ENCODE data around the gene NQO2. TPM values are rescaled to one million over a fixed set of nuclear protein-coding genes. Genes with fewer than 3 reads are reported as not detected.
A peak's percentile ranks its signal among the peaks of the same experiment; 100 is the strongest.

Gene NQO2
- total and polyA plus RNA-seq, 2 of the 13 experiments (the other 11 are each of a cell fraction or from before 2014, with no cell fraction given) = 32.2 to 56.5 TPM

- Histone ChIP-seq H3K4me1 (ENCODE audit: insufficient read depth, low read length) (peaks cover 13% of the 10 kb centered on the region), H3K9ac (ENCODE audit: insufficient read depth, low read depth, low read length) (no peak overlapping the region), H4K20me1 (ENCODE audit: insufficient read depth, low read length) (no peaks in the 10 kb centered on the region), H2AFZ (ENCODE audit: low read length) (no peak overlapping the region), H3K36me3 (replicated peaks in 1 of 2; ENCODE audit: control insufficient read depth in 1 of 2, insufficient read depth in 2 of 2, low read length in 2 of 2) (no peaks in the 10 kb centered on the region), H3K4me2 (ENCODE audit: low read depth, low read length) (no peak overlapping the region), H3K9me3 (ENCODE audit: low read length) (no peaks in the 10 kb centered on the region), H3K4me3 (replicated peaks in 1 of 3; ENCODE audit: insufficient read depth in 1 of 3, low read depth in 2 of 3, low read length in 3 of 3) (no peak overlapping the region), H3K27ac (ENCODE audit: extremely low read length, insufficient read depth, low read length) (no peak overlapping the region), H3K27me3 (ENCODE audit: control insufficient read depth in 1 of 2, insufficient read depth in 2 of 2, low read length in 2 of 2) (peaks cover 2 to 33% of the 10 kb centered on the region in 2 experiments; a peak in 4 of 5 replicates), H3K79me2 (ENCODE audit: insufficient read depth, low read length) (no peaks in the 10 kb centered on the region)
- TF ChIP-seq ZFP37 (CRISPR knock-in tag; IDR thresholded peaks at IDR 0.05; ENCODE audit: borderline replicate concordance) (no peak), ARID5B (CRISPR knock-in tag; IDR thresholded peaks at IDR 0.05) (no peak), GLI4 (CRISPR knock-in tag; IDR thresholded peaks at IDR 0.05; ENCODE audit: borderline replicate concordance) (no peak)
- FAIRE-seq (peak; percentile 4), DNase-seq (ENCODE audit: low spot score) (no peak), ATAC-seq (no peak)
- BruUV-seq (replicated peaks) = no TSS peak
- WGBS (ENCODE audit: low lambda C conversion rate) = 7% methylated on average over 3 of the region's 3 CpGs
- in situ Hi-C loops (cut with HindIII; ENCODE audit: extremely low pct_ligation_motif_present, low pct_unique_long_range_greater_than_20kb) (no loop called here), intact Hi-C loops (cut with micrococcal nuclease; ENCODE audit: unreplicated experiment) (loop anchor here (5.0 kb wide), 1 partner anchor 37 kb away; no protein-coding TSS in a partner anchor)
- CTCF ChIA-PET (ENCODE audit: low intra/inter-chr PET ratio, low total read pairs) = no interaction called here
- POLR2A ChIA-PET = interaction anchor here (2.2 kb wide), 1 partner anchor 40 kb away, joined by 8 read pairs; the partner anchor contains the start of gene NQO2
These were observed 39.7 kb downstream of the NQO2 start for GRCh38 chr6:3039384-3039783.

DNA sequence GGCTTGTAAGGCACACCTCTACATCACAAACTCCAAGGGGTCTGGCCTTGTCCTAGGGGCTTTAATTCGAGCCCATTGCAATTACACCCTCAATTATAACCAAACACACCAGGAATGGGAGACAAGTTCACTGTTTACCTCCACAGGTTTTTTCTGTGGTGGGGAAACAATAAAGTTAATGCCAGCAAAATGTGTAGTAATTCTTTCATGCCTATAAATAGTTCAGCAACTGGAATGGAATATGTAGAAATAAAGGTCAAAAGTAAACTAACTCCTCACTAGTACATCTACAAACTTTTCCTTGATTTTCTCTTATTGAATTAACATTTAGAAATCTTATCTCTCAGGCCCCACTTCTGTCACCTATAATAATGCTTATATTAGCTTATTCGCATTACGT is 41.5 kb downstream of the NQO2 start:
- no peaks in the 10 kb centered on the region for H3K9me3 ChIP-seq (ENCODE audit: low read length)
- CTCF ChIA-PET (ENCODE audit: low intra/inter-chr PET ratio, low total read pairs) = no interaction called here
- 71% methylated on average over 3 of the region's 3 CpGs for WGBS (ENCODE audit: low lambda C conversion rate)
- POLR2A ChIA-PET = no interaction called here
- H3K4me3 ChIP-seq (replicated peaks in 1 of 3; ENCODE audit: insufficient read depth in 1 of 3, low read depth in 2 of 3, low read length in 3 of 3) = no peak overlapping the region
- intact Hi-C loops (cut with micrococcal nuclease; ENCODE audit: unreplicated experiment) (no loop called here), in situ Hi-C loops (cut with HindIII; ENCODE audit: extremely low pct_ligation_motif_present, low pct_unique_long_range_greater_than_20kb) (no loop called here)
- peaks cover 13% of the 10 kb centered on the region for H3K4me1 ChIP-seq (ENCODE audit: insufficient read depth, low read length)
- no peak overlapping the region for H3K9ac ChIP-seq (ENCODE audit: insufficient read depth, low read depth, low read length)
- no peak for DNase-seq (ENCODE audit: low spot score)
- no peak for FAIRE-seq
- no peak overlapping the region for H2AFZ ChIP-seq (ENCODE audit: low read length)
- H3K36me3 ChIP-seq (replicated peaks in 1 of 2; ENCODE audit: control insufficient read depth in 1 of 2, insufficient read depth in 2 of 2, low read length in 2 of 2) = no peaks in the 10 kb centered on the region
- H3K4me2 ChIP-seq (ENCODE audit: low read depth, low read length) = no peak overlapping the region
- no peak for ATAC-seq
- no peaks in the 10 kb centered on the region for H3K79me2 ChIP-seq (ENCODE audit: insufficient read depth, low read length)
- H3K27me3 ChIP-seq (ENCODE audit: control insufficient read depth in 1 of 2, insufficient read depth in 2 of 2, low read length in 2 of 2) = peaks cover 2 to 28% of the 10 kb centered on the region in 2 experiments; a peak in 4 of 5 replicates
- H3K27ac ChIP-seq (ENCODE audit: extremely low read length, insufficient read depth, low read length) = no peak overlapping the region
- no peaks in the 10 kb centered on the region for H4K20me1 ChIP-seq (ENCODE audit: insufficient read depth, low read length)
- BruUV-seq (replicated peaks) = no TSS peak
- TF ChIP-seq ZNF766 (CRISPR knock-in tag; IDR thresholded peaks at IDR 0.05; ENCODE audit: borderline replicate concordance) (no peak), ZNF253 (CRISPR knock-in tag; IDR thresholded peaks at IDR 0.05; ENCODE audit: borderline replicate concordance) (no peak), POLR2AphosphoS5 (IDR thresholded peaks at IDR 0.05; ENCODE audit: low read depth, low read length) (no peak), FOXP1 (IDR thresholded peaks at IDR 0.05) (no peak), FOXP1 (CRISPR knock-in tag; IDR thresholded peaks at IDR 0.05) (no peak), MAFG (CRISPR knock-in tag; IDR thresholded peaks at IDR 0.05) (no peak), NFIB (CRISPR knock-in tag; IDR thresholded peaks at IDR 0.05; ENCODE audit: borderline replicate concordance) (no peak), WIZ (CRISPR knock-in tag; IDR thresholded peaks at IDR 0.05) (no peak), ZNF577 (CRISPR knock-in tag; IDR thresholded peaks at IDR 0.05; ENCODE audit: borderline replicate concordance, low read depth) (no peak)
- TF ChIP-seq, protein P1, sequence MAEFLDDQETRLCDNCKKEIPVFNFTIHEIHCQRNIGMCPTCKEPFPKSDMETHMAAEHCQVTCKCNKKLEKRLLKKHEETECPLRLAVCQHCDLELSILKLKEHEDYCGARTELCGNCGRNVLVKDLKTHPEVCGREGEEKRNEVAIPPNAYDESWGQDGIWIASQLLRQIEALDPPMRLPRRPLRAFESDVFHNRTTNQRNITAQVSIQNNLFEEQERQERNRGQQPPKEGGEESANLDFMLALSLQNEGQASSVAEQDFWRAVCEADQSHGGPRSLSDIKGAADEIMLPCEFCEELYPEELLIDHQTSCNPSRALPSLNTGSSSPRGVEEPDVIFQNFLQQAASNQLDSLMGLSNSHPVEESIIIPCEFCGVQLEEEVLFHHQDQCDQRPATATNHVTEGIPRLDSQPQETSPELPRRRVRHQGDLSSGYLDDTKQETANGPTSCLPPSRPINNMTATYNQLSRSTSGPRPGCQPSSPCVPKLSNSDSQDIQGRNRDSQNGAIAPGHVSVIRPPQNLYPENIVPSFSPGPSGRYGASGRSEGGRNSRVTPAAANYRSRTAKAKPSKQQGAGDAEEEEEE (CRISPR knock-in tag; IDR thresholded peaks at IDR 0.05; ENCODE audit: borderline replicate concordance) = no peak
